GM18517 (cell line): ENCODE data around the gene HES7.

ENCODE experiments used
- ATAC-seq: cut with Tn5 transposase; IDR thresholded peaks from one replicate; pipeline ENCODE4 v1.9.1; 2021; ENCODE audit warnings: mild to moderate bottlenecking, moderate library complexity; ENCODE audit not compliant: unreplicated experiment

Gene HES7

DNA sequence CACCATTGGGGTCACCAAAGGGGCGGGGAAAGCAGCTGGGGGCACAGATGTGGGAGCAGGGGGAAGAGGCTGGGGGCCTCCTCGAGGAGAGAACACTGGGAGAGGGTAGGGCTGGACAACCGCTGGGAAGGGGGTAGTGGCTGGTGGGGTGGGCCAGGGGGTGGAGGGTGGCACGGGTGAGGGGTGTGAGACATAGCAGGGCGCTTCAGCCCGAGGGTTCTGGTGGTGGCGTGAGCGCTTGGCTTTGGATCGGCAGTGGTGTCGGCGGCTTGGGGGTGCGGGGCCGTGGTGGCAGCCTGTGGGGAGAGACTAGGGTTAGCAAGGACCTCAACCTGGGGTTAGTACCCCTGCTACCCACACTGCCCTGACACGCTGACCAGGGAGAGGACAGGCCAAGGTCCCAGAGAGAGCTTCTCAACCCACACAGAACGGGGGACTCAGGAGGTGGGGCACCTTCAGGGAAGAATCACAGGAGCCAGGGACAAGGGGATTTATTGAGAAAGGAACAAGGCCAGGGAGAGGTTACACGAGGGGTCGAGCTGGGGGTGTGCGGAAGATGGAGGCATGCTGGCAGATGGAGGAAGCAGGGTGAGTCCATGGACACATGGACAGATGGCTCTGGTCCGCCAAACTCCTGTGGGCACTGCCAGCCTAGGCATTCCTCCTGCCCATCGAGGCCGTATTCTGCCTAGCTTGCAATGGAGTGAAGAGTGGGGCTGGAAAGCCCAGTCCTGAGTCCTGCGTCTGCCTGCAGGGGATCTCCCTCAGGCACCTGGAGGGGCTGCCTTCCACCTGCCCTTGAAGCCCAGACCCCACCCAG is 19.9 kb upstream of the HES7 start:
- ATAC-seq: no peak

DNA sequence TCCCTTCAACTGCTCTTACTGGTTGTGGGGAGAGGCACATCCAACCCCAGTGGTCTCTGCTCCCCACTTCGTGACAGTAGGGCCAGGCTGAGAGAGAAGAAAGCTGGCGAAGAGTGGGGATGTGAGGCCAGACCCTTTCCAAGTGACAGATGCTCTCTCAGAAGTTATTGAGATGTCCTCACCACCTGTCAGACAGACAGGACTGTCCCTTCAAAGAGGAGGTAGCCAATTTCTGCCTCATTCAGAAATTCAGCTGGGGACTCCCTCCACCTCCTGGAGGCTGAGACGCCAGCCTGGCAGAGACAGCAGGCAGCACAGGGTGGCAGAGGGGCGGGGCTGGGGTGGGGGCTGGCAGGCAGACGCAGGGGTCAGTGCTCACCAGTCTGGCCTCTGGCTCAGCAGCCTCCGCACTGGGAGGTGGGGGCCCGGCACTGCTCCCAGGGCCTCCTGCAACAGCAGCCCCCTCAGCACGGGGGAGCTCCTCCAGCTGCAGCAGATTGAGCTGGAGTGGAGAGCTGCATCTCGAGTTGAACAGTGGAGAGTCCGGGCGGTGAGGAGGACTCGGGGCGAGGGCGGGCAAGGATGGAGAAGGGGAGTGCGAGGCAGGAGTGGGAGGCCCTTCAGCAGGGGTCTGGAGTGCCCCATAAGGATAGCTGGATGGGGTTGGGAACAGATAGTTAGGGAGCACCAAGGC is 19.1 kb upstream of the HES7 start:
- ATAC-seq: no peak

DNA sequence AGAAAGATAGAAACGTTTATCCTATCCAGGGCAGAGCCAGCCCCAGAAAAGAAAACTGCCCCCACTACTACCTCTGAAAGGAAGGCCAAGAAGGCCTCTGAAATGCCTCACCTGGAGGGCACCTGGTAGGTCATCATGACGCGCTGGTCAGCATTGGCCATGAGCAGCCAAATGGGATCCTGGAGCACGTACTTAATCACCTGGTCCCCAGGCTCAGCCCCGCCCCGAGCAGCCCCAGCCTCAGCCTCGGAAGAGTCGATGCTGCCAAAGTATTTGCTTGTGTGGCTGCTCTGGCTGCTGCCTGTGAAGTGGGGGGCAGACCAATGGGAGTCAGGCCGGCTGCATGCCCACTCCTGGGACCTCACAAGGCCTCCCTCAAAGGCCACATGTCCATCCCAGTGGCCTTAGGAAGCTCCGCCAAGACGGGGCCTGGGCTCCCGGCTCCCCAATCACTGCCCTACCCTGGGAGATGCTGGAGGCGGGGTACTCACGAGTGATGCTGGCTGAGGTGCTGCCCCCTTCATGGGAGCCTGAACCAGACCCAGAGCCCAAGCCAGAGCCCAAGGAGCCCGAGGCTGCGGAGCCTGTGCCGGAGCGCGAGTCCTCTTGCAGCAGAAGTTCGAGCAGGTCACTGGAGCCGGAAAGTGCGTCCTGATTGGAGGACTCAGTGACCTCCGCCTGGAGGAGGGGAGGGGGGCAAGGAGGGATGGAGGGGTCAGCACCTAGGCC is 18.4 kb upstream of the HES7 start:
- ATAC-seq: no peak

DNA sequence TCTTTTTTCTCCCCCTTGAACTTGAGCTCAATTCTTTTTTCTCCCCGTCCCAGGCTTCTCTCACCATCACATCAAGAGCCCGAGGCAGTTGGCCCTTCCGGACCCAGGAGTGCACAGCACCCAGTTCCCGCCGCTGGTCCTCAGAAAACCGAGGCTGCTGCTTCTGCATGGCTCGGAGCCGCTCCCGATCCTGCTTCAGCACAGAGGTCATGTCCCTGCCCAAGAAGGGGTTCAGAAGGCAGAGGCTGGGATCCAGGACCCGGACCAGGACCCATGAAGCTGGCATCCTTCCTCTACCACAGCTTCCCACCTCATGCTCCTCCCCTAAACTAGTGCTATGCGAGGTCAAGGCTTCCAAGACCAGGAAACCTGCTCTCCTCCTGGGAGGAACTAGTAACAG is 17.8 kb upstream of the HES7 start:
- no peak for ATAC-seq

DNA sequence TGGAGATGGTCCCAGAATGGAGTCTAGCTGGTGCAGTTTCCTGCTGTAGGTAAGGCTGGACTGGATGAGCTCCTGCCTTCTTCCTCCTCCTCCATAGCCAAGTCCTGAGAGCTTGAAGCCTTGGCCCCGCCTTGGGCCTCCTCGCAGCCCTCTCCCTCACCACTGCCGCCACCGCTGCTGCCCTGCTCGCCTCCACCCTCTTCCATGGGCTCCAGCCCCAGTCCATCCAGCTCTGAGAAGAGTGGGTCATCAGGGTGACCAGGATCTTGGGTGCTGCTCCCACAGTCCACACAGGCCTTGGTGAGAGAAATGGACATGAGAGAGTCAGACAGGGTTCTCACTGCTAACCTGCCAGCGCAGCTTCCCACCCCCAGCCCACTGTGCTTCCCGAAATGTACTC is 17.1 kb upstream of the HES7 start:
- no peak for ATAC-seq

DNA sequence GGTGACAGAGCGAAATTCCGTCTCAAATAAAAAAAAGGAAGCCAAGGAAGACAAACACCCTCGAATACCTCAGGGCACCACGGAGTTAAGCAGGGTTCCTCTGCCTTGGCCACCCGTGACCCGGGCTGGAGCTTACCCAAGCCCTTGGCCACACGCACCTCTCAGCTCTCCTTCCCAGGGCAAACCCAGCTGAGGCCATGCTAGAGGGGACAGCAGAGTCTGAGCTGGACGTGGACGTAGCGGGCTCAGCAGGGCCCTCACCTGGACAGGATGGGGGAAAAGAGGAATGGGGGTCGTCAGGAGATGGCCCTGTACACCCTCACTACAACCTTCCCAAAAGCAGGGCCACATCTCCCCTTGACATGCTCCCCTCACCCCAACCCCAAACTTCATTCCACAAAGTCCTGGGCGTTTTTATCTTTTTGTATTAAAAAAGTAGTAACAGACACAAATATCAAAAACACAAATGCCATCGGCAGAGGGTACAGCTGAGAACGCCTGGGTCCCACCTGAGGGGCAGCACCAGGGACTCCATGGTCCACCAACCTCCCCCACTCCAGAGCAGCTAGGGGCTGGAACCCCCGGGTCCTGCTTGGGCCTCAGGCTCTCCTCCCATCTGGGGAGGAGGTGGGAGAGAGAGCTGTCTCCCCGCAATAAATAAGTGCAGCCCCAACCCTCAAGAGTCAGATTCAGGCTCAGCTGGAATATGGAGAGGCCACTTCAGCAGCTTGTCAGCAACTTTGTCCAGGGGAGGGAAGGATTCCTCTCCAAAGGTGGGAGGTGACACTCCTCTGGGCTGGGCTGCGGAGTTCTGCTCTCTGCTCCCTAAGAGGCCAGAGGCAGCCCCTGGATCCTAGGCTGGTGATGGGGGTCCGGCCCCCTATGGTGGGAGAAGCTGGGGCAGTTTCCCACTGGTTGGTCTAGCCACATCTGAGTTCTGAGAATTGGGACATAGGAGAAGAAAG is 16.4 kb upstream of the HES7 start:
- no peak for ATAC-seq

DNA sequence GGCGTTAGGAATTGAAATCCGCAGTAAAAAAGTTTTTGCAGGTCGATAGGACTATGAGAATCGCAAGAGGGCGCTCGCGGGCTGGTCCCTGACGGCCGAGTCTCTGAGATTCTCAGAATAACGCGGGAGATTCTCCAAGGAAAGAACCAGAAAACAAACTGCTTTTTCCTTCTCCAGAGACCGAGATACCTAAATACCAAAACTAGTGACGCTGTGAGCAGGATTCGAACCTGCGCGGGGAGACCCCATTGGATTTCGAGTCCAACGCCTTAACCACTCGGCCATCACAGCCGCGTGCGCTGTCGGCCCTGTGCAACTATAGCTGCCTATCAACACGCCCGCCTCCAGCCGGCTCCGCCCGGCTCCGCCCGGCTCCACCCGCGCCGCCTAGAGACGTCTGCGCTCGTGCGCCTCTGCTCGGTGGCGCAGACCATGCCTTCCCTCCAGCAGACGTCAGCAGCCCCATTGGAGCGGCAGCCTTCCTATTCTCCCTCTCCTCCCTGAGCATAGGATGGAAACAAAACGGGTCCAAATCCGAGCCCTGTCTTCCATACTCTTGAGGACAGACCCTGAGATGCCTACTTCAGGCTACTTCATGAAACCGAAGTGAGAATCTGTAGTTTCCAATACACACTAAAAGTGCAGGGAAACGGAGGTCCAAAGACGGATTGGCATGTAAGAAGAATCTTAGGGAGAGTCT is 14.9 kb upstream of the HES7 start:
- peak; percentile 66 for ATAC-seq

DNA sequence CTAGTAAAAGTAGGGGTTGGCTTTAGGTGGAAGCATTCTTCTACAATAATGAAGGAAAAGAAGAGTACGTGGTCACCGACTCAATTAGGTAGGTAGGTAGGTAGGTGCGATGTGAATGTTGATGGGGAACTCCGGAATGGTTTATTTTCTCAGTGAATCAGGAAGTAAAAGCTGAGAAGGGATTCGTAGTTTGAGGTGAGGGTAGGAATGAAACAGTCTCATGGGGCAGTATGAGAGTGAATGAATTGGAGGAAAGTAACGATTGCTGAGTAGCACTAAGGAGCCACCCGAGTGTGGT is 14.4 kb upstream of the HES7 start:
- no peak for ATAC-seq

DNA sequence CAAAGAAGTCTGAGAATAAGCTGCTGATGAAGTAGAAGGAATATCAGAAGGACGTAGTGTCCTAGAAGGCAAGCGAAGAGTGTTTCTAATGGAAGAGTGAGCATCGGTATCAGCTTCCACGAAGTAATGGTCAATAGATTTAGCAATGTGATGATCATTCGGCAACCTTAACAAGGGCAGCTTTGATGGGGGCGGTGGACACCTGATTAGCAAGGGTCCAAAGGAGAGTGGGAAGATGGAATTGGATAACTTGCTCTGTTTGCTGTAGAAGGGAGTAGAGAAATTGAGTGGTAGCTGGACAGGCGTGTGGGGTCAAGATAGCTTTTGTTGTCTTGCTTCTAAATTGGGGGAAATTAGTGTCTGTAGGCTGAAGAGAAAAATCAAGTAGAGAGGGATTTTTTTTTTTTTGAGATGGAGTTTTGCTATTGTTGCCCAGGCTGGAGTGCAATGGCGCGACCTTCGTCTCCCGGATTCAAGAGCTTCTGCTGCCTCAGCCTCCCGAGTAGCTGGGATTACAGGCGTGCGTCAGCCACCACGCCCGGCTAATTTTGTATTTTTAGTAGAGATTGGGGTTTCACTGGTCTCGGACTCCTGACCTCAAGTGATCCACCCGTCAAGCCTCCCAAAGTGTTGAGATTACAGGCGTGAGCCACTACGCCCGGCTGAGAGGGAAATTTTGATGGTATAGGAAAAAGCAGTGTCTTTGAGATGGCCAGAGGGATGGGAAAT is 13.9 kb upstream of the HES7 start:
- ATAC-seq: no peak

DNA sequence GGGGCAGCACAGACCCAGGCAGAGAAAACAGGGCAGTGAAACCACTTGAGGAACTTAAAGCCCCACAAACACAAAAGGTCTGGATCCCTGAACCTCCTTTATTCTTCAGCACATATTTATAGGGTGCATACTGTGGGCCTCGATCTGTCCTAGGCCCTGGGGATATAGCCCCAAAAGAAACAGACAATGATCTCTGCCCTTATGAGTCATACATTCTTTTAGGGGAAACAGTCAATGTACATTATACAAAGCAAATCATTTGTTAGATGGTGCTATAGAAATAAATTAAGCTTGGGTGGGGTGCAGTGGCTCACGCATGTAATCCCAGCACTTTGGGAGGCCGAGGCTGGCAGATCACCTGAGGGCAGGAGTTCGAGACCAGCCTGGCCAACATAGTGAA is 10.0 kb upstream of the HES7 start:
- no peak for ATAC-seq

DNA sequence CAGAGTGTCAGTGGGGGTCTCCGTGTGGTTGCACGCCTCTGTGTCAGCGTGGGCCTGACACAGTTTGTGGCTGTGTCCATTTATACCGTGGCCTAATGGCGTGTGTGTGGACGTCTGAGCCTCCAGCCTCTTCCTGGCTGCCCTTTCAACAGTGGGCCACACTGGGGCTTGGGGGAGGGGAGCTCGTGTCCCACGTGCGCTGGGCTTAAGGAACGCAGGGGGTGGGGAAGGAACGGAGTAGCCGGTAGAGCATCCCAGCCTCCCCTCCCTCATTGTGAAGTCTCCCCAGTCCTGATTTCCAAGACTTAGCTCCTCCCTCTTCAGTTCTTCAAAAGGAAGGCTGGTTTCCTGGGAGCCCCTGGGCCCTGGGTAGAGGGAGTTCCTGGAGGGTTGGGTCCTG is 9.5 kb upstream of the HES7 start:
- ATAC-seq: no peak

DNA sequence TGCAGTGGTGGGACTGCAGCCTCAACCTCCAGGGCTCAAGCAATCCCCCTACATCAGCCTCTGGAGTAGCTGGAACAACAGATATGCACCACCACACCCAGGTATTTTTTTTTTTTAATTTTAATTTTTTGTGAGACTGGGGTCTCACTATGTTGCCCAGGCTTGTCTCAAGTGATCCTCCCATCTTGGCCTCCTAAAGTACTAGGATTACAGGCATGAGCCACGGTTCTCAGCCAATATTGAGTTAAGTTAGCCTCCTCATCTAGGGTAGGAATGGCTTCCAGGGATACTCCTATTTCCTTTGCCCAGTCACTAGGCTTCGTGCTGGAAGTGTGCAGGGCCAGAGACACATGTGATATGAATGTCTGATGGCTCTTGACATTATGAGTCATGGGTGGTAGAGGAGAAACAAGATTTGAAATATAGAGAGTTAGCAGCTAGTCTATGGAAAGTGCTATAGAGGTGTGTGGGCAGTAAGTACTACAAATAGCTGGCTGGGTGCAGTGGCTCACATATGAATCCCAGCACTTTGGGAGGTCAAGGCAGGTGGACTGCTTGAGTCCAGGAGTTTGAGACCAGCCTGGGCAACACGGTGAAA is 8.0 kb upstream of the HES7 start:
- ATAC-seq: no peak

DNA sequence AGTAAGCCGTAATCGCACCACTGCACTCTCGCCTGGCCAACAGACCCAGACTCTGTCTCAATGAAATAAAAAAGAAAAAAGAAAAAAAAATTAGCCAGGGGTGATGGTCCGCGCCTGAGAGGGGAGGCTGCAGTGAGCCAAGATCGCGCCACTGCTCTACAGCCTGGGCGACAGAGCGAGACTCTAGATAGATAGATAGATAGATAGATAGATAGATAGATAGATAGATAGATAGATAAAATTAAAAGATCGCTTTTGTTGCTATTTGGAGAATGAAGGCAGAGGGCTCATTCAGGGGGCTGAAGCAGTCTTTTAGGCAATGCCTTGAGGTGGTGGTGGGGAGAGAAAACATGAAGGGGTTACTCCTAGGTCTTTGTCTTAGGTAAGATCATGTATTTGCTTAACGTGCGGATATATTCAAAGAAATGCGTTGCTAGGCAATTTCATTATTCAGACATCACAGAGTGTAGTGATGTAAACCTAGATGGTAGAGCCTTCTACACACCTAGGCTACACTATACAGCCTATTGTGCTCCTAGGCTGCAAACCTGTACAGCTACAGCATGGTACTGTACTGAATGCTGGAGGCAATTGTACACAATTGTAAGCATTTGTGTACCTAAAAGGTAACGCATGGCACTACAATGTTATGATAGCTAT is 4.3 kb upstream of the HES7 start:
- ATAC-seq: no peak

DNA sequence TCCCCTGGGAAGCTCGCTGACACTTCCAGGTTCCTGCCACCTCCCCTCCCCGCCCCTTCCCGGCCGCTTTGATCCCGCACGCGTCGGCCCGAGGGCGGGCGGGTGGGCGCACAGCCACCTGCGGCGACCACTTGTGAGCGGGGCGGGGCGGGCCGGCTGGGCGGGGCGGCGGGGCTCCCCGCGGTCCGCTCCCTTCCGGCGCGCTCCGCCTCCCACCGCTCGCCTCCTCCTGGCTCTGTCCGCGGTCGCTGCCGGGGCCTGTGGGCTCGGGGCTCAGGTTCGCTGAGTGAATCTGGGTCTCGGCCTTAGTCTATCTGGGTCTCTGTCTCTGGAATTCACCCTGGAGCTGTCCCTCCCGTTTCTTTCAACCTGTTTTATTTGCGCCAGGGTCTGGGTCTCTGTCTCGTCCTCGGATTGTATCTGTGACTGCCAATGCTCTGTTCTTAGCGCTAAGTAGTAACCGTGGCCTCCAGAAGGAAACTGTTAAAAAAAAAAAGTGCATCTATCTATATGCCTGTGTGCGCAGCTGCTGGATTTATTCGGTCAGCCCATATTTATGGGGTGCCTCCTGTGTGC is 2.7 kb upstream of the HES7 start:
- ATAC-seq: no peak

DNA sequence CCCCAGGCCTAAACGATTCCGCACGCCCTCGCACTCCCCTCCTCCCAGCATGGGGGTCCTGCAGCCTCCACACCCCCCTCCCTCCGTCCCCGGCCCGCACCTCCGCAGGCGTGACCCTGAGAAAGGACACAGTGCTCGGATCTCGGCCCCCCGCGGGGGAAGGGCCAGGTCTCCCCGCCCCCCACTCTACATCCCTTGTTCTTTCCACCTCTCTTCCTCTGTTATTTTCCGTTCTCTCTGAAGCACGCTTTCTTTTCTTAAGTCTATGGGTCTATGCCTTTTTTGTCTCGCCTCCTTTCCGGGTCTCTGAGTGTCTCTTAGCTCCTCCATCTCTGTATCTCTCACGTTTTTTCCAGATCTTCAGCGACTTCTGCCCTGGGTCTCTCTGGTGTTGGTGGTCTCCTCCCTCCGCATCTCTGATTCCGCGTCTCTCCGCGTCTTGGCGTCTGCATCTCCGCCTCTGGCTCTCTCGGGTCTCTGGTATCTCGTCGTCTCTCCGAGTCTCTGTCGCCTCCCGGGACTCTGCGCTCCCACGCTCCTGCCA is 2.1 kb upstream of the HES7 start:
- no peak for ATAC-seq

DNA sequence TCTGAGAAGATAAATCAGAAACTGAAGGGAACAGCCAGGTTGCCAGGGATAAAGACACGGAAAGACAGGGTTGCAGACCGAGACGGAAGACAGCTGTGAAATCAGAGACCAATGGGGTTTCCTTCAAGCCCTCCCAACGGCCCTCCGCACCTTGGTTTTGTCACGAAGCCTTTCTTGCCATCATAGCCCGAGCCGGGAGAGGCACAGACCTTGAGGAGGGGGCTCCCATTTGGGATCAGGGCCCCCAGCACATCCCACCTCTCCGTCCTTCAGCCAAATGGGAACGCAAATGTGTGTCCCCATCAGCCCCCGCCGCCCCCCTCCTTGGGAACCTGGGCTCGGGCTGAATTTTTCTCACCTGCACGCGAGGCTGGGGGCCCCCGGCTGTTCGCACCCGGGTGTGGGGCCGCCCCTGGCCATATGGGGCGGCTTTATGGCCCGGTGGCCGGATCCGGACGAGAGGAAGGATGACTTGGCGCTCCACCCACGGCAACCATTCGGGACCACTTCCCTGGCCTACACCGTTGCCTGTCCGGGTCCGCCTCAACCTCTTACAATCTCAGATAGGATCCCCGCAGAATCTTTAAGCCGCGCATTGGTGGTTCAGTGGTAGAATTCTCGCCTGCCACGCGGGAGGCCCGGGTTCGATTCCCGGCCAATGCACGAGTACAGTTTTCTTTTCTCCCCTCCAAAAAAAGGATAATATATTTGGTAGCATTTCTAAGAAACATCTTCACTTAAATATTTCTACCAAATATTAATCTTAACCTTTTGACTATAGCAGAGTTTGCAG is 1.4 kb upstream of the HES7 start:
- ATAC-seq: no peak
